Right forelimb (tissue), 1 donor: Measurements from ENCODE around the gene PPM1L.

Experiments
- DNase-seq: peaks from one replicate; pipeline ENCODE4 v3.0.0-alpha.2; 2018

PPM1L gene

GRCh38 chr3:160810362-160811236 lies 54.6 kb downstream of the PPM1L start:
- peak; percentile 48 for DNase-seq

GRCh38 chr3:160811237-160811548 lies 55.2 kb downstream of the PPM1L start:
- no peak for DNase-seq

DNA sequence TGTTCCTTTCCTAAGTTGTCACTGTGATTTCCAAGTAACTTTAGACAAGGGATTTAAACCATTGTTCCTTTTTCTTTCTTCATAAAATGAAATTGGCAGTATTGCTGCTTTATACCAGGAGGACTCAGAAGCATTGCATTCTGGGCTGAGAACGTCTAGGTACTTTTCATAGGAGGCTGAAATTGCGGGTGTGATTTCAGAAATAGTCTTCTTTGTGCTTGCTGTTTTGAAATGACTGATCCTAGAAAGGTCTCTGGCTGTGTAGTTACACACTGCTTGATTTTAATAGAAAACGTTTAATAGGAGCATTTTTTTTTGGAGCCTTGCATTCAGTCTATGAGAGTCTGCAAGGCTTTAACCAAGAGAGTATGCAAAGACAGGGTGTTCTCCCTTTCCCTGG lies 56.3 kb downstream of the PPM1L start:
- no peak for DNase-seq

DNA sequence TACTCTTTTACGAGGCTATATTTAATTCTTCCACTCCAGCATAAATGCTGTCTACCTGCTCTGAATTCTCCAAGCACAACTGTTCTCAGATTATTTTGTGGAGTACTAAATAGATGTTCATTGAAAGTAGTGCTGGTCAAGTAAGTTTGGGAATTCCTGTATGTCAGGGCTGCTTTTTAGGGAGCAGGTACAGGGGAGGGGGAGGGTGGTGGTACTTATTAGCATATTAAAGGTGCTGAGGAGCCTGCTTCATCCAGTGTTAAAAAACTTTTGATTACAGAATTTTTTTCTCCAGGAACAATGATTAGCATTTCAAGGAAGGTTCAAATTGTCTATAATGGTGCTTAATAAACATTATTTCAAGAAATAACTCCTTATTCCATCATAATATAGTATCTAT lies 59.2 kb downstream of the PPM1L start:
- no peak for DNase-seq

DNA sequence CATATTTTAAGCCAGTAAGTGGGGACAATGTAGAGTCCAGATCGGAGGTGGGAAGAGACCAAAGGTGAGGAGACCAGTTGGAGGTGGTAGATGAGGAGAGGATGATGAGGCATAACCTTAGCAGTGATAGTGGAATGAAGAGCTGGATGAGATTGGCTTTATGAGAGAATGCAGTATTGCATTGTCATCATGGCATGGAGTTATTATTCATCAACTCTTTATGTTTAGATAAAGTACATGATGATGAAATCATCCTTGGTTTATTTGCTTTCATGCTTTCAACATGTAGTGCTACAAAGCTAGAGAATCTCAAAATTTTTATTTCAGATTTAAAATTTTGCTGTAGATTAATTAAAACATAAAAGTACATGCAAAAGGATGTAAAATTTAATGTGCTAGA lies 64.0 kb downstream of the PPM1L start:
- DNase-seq, result no peak

GRCh38 chr3:160820430-160820829 lies 64.4 kb downstream of the PPM1L start:
- DNase-seq, result no peak

GRCh38 chr3:160822936-160823335 lies 66.9 kb downstream of the PPM1L start:
- DNase-seq, result no peak

GRCh38 chr3:160825311-160825800 lies 69.3 kb downstream of the PPM1L start:
- DNase-seq, result no peak

DNA sequence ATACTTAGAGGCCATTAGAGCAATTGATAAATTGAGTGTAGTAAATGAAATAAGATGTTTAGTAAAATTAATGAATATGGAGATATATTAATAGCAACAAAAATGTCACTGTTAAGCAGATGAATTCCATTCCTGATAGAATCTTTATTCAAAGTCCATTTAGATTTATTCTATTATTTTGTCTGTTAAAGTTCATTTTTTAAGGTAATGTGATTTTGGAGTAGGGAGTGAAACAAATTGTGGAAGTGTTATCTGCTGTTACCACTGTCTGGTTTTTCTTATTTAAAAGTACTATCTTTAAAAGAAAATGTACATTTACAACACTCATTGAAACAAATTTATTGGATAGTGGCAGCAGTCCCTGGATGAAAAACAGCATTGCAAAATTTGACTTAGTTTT lies 70.4 kb downstream of the PPM1L start:
- DNase-seq, result no peak

DNA sequence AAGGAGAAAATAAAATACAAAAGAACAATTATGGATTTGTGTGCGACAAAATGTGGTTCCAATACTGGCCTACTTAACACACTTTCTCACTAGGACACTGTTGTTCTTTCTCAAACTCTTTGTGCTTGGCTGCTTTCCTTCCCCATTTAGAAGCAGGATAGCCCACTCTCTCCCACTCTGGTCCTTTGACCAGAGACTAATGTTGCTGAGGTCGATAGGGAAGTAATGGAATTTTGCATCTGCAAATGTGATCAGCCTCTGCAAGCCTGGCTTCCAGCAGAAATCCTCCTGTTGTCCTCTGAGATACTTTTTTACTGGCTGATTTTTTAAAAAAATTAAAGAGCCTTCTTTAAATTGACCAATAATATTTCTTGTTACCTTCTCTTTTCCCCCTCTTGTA lies 71.0 kb downstream of the PPM1L start:
- no peak for DNase-seq

DNA sequence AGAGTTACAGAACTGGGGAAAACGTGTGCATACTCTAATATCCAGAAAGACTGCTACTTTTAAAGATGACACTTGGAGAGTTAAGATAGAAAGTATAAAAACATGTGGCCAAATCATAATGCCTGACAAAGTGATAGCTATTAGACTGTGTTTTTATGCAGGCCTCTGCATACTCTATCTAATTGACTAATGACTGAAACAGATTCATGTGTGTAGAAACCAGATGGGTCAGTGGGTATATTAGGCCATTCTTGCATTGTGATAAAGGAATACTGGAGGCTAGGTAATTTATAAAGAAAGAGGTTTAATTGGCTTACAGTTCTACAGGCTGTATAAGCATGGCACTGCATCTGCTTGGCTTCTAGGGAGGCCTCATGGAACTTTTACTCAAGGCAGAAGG lies 71.5 kb downstream of the PPM1L start:
- DNase-seq, result no peak

GRCh38 chr3:160828880-160829279 lies 72.8 kb downstream of the PPM1L start:
- DNase-seq, result no peak

- DNase-seq, result no peak
Measured at GRCh38 chr3:160829486-160830009, 73.5 kb downstream of the PPM1L start.

- DNase-seq, result no peak
Measured at GRCh38 chr3:160830796-160831195, 74.8 kb downstream of the PPM1L start.

DNA sequence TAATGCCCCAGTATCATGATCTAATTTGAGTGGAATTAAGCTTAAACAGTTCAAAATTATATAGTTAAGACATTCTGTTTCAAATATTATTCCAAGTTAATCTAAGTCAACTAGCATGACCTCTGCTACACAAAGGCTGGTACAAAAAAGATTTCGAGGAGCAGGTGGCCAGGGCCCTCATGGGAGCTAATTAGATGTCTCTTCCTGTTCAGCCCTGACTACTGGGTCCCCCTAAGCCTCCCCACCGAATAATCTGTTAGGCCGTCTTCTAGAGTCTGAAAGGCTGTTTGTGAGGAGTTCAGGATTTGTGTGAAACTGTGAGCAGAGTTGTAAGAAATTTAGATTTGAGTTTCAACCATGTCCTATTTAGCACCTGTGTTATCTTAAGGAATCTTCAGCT lies 75.4 kb downstream of the PPM1L start:
- DNase-seq, result no peak

DNA sequence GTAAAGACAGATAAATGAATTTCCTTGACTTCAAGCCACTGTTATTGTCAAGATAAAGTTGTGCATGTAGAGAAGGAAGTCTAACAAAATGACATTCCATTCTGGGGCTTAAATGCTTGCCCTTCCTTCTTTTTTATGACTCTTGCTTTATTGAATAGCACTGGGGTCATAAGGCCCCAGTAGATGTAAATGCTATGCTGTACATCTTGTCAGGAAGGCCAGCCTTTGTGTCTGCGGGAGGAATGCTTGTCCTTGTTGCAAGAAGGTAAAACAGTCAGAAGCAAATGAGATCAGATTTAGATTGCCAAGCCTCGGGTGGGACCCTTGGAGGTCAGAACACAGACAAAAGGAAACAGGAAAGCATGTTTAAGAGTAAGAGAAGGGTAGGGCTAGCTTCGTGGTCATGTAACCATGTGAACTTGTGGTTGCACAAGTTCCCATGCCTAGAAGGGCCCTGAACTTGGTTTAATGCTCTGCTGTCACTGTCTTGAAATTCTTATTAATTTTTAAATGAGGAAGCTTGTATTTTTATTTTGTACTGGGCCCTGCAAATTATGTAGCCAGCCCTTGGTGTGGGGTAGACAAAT lies 81.5 kb downstream of the PPM1L start:
- DNase-seq, result no peak

DNA sequence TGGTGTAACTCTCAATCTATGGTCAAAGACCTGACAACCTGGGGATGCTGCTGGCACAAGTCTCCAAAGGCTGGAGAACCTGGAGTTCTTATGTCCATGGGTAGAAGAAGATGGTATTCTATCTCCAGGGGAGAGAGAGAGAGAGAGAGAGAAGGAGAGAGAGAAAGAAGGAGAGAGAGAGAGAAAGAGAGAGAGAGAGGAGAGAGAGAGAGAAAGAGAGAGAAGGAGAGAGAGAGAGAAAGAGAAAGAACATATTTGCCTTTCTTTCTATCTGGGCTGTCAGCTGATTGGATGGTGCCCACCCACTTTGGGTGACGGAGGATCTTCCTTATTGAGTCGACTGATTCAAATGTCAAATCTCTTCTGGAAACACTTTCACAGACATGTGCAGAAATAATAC lies 84.6 kb downstream of the PPM1L start:
- no peak for DNase-seq

GRCh38 chr3:160841455-160841854 lies 85.4 kb downstream of the PPM1L start:
- DNase-seq, result no peak

- DNase-seq, result no peak
Measured at GRCh38 chr3:160842021-160843005, 86.3 kb downstream of the PPM1L start.

DNA sequence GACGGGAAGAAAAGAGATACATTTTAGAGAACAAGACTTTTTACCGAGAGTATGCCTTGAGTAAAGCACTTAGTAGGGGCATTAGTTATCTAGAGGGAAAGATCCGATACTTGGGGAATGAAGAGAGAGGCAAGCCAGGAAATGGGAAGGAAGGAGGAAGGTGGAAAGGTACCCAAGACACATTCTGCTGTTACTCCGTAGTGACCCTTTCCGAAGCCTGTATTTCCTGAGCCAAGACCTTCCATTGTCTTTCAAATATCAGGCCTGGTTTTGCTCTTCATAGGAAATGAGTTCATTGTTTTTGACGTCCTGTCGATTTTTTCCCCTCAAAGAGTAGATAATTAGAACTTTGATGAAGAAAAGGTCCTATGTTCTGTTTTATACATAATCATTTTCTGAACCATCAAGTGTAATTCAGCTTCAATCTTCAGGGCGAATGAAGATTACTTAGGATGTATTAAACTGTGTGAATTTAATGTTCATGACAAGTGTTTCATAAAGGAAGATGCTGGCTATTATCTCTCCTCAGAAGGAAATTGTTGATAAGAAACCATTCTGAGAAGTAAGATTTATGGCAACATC lies 95.7 kb downstream of the PPM1L start:
- no peak for DNase-seq

DNA sequence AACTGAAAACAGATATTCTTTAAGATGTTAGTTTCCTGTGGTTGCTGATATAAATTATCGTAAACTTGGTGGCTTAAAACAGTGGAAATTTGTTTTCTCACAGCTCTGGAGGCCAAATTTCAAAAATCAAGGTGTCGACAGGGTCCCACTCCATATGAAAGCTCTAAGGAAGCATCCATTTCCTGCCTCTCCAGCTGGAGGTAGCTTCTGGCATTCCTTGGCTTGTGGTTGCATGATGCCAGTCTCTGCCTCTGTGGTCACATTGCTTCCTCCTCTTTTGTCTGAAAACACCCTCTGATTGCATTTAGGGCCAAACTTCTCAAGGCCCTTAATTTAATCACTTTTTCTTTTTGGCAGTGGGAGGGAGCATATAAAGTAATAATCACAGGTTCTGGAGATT lies 96.8 kb downstream of the PPM1L start:
- no peak for DNase-seq

DNA sequence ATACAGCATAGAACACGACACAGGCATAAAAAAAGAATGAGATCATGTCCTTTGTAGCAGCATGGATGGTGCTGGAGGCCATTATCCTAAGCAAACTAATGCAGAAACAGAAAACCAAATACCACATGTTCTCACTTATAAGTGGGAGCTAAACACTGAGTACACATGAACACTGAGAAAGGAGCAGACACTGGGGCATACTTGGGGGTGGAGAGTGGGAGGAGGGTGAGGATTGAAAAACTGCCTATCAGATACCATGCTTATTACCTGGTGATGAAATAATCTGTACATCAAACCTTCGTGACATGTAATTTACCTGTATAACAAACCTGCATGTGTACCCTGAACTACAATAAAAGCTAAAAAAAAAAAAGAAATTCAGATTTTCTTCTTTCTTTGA lies 100.4 kb downstream of the PPM1L start:
- DNase-seq, result no peak
